ENCODE results near the gene SORL1.
"Not testable (repeated sequence)": the region's sequence is repeated elsewhere in the genome, so short reads cannot be mapped to it uniquely, and the experiment has no call there.

SORL1 gene, protein sequence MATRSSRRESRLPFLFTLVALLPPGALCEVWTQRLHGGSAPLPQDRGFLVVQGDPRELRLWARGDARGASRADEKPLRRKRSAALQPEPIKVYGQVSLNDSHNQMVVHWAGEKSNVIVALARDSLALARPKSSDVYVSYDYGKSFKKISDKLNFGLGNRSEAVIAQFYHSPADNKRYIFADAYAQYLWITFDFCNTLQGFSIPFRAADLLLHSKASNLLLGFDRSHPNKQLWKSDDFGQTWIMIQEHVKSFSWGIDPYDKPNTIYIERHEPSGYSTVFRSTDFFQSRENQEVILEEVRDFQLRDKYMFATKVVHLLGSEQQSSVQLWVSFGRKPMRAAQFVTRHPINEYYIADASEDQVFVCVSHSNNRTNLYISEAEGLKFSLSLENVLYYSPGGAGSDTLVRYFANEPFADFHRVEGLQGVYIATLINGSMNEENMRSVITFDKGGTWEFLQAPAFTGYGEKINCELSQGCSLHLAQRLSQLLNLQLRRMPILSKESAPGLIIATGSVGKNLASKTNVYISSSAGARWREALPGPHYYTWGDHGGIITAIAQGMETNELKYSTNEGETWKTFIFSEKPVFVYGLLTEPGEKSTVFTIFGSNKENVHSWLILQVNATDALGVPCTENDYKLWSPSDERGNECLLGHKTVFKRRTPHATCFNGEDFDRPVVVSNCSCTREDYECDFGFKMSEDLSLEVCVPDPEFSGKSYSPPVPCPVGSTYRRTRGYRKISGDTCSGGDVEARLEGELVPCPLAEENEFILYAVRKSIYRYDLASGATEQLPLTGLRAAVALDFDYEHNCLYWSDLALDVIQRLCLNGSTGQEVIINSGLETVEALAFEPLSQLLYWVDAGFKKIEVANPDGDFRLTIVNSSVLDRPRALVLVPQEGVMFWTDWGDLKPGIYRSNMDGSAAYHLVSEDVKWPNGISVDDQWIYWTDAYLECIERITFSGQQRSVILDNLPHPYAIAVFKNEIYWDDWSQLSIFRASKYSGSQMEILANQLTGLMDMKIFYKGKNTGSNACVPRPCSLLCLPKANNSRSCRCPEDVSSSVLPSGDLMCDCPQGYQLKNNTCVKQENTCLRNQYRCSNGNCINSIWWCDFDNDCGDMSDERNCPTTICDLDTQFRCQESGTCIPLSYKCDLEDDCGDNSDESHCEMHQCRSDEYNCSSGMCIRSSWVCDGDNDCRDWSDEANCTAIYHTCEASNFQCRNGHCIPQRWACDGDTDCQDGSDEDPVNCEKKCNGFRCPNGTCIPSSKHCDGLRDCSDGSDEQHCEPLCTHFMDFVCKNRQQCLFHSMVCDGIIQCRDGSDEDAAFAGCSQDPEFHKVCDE (N-terminal part only)

GRCh38 chr11:121451986-121452608 is at the start of gene SORL1:
Gene SORL1 (plus strand): TSS chr11:121452314. CDS start chr11:121452332, 18 bp downstream.
- DNase-seq (ENCODE audit: low spot score): peak; percentile 92

- no peak for DNase-seq (ENCODE audit: low spot score)
Observed at GRCh38 chr11:121405646-121406045, 46.5 kb upstream of the SORL1 start.

GRCh38 chr11:121406291-121406690 is 45.8 kb upstream of the SORL1 start:
- DNase-seq (ENCODE audit: low spot score): no peak

GRCh38 chr11:121408830-121409229 is 43.3 kb upstream of the SORL1 start:
- no peak for DNase-seq (ENCODE audit: low spot score)

DNA sequence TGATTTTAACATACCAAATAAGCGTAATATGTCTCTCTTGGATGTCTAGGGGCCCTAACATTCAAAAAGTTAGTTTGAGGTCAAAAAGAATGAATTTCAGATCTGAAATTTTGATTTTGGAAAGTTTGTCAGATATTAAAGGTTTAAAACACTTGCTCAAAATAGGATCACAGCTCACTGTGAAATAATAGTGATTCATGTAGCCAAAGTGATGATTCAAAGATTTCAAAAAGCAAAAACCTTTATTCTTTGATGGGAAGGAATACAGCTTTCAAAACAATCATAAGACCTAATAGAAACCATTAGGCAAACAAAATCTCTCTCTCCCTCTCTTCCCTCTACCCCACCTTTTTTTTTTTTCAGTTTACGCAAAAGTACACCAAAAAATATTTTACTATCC is 42.1 kb upstream of the SORL1 start:
- DNase-seq (ENCODE audit: low spot score): not testable (repeated sequence)

- not testable (repeated sequence) for DNase-seq (ENCODE audit: low spot score)
Observed at GRCh38 chr11:121411330-121411729, 40.8 kb upstream of the SORL1 start.

DNA sequence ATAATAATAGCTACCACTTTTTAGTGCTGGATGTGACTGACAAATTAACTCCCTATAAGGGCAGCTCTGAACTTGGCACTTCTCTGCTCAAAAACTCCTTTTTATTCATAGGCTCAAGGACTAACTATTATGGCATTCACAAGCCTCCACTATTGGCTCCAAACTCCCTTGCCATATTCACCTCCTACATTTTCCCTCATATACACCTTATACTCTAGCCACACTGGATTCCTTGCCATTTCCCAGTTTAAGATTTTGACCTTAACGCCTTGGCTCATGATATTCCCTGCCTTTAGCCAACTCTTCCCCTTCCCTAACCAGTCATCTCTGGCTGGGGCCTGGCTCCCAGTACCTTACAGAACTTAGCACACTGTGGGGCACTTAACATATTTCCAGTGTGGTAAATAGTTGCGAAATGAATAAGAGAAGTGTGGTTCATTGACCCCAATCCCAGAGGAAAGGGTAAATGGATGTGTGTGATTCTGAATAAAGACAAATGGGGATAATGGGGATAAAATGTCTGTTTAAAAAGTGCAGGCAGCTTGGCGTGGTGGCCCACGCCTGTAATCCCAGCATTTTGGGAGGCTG is 40.0 kb upstream of the SORL1 start:
- DNase-seq (ENCODE audit: low spot score): no peak

- DNase-seq (ENCODE audit: low spot score): no peak
Observed at GRCh38 chr11:121412711-121413415, 39.3 kb upstream of the SORL1 start.

DNA sequence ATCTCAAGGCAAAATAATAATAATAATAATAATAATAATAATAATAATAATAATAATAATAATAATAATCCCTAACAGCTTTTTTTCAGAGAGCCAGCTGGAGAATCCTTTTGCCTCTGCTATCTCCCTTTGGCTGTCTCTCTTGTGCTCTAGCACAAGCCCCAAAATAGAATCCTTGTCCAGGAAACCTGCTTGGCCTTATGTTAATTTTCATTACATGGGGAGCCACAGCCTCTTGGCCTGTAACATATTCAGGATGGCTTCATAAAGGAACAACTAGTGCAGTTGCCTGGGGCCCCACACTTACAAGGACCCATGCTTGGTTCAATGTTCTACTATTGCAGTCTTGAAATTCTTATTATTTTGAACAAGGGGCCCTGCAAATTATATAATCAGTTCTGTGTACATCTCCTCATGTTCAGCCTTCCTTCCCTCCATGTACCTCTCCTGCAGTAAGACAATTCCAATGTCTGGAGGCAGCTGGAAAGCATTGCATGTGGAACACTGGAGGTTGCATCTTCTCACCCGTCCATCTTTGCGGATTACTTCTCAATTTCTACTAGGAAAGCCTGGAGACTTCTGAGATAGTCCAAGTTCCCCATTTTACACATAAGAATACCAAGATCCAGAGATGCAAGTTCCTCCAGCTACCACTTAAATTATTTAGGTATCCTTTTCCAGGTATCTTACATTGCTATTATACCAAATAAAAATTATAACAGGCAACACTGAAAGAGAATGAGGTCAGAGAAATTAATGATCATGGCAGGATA is 37.8 kb upstream of the SORL1 start:
- DNase-seq (ENCODE audit: low spot score): no peak

- DNase-seq (ENCODE audit: low spot score): no peak
Observed at GRCh38 chr11:121415856-121416255, 36.3 kb upstream of the SORL1 start.

DNA sequence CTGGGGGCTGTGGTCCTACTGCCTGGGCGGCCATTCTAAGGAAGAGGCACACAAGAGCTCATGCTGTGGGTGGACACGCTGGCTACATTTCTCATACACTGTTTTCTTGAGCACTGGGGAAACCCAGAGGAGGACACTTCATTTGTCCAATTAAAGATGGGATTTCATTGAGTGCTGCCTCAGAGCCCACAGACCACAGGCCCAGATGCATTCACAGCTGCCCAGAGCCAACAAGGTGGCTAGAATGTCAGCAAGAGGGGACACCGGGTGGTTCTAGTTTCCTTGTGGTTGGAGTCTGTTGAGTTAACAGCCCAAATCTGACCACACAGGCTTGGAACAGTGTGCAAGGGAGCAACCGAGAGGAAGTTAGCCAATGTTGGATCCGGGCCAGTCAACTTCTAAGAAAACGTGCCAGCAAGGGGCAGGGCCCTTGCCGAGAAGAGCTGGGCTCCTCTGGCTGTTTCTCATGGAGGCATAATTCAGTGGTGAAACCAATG is 35.0 kb upstream of the SORL1 start:
- peak; percentile 86 for DNase-seq (ENCODE audit: low spot score)

- no peak for DNase-seq (ENCODE audit: low spot score)
Observed at GRCh38 chr11:121417607-121418006, 34.5 kb upstream of the SORL1 start.

- DNase-seq (ENCODE audit: low spot score): no peak
Observed at GRCh38 chr11:121418625-121419114, 33.4 kb upstream of the SORL1 start.

DNA sequence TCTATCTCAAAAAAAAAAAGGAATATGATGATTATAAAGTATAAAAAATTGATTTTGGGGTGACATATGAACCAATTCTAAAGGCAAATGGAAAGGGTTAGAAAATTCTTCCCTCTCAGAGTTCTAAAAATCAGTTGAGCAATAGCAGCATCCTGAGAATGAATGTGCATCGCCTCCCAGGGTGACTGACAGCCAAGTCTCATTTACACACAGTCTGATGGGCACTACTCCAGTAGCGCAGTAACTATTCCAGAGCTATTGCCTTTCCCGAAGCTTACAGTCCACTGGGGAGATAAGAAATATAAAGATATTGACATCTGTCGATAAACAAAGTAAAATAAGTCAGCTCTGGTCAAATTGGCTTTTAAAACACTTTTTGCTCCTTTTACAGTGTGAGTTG is 32.3 kb upstream of the SORL1 start:
- DNase-seq (ENCODE audit: low spot score): no peak

DNA sequence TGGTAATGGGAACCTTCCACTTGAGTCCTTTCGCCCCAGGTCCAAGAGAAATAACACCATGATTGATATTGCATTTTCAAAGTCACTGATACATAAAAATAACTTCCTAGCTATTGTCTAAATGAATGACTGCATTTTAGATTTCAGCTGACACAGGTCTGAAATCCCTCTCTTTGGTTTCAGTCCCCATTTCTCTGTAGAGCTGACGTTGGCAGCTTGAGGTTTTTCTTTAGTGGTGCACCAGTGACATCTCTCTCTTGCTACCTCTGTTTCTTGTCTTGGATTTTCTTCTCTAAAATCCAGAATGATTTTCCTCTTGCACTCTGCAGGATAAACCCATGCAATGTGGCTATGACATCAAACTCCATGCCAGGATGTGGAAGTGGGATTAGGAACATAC is 31.7 kb upstream of the SORL1 start:
- DNase-seq (ENCODE audit: low spot score): no peak

DNA sequence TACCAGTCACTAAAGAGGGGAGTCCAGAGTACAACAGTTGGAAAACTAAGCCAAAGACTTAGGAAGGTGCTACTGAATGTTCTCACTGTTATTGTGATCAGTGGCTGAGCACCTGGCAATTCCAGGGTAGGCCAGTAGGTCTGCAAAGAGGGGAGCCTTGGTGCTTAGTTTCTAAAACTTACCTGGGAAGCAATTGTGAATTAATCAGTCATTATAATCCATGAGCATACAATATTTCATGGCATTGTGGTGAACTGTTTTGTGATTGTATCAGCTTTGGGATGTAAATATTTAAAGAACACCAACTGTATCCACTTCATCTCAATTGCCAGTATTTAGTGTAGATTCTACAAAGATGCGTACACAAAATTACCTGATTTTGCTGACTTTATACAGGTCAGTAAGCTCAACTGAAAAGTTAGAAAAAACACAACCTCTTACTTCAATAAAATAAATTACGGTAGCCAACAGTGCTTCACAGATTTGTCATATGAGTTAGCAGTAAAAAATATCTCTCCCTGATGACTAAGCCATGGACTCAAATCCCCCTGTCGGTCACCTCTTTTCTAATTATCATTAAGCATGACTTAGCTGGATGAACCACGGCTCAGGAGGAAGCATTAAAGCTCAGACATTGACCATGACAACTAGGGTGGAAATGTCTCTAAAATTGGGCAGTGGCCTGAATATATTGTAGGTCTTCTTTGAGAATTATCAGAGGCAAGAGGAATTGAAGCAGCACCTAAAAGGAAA is 30.8 kb upstream of the SORL1 start:
- DNase-seq (ENCODE audit: low spot score): no peak

DNA sequence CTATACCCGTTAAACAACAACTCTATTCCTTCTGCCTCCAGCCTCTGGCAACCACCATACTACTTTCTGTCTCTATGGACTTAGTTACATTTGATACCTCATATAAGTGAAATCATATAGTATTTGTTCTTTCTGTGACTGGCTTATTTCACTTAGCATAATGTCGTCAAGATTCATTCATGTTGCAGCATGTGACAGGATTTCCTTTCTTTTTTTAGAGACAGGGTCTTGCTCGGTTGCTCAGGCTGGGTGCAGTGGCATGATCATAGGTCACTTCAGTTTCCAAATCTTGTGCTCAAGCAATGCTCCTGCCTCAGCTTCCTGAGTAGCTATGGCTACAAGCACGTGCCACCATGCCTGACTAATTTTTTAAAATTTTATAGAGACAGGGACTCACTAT is 29.4 kb upstream of the SORL1 start:
- no peak for DNase-seq (ENCODE audit: low spot score)

- no peak for DNase-seq (ENCODE audit: low spot score)
Observed at GRCh38 chr11:121425828-121426227, 26.3 kb upstream of the SORL1 start.
